Suprapubic skin (tissue), 4 donors: ENCODE results near the gene POLD3. TPM values are rescaled to one million over a fixed set of nuclear protein-coding genes. Genes with fewer than 3 reads are reported as not detected.
"Not testable (repeated sequence)": the region's sequence is repeated elsewhere in the genome, so short reads cannot be mapped to it uniquely, and the experiment has no call there.

Experiments used
- DNase-seq, 2 donors: peaks; one replicate each; pipeline ENCODE4 v3.0.0-alpha.2; 2019; ENCODE audit warnings: low spot score in 2 of 2
- H3K27ac ChIP-seq: fragments of 200-600 bp; sonication (generic); one replicate; pipeline ENCODE4 v1.5.1; 2019
- H3K27me3 ChIP-seq: fragments of 200-600 bp; sonication (generic); one replicate; pipeline ENCODE4 v1.5.1; 2019
- H3K36me3 ChIP-seq: fragments of 200-600 bp; sonication (generic); one replicate; pipeline ENCODE4 v1.5.1; 2019
- H3K4me1 ChIP-seq: fragments of 200-600 bp; sonication (generic); one replicate; pipeline ENCODE4 v1.5.1; 2019
- H3K4me3 ChIP-seq: fragments of 200-600 bp; sonication (generic); one replicate; pipeline ENCODE4 v1.5.1; 2019; ENCODE audit warnings: mild to moderate bottlenecking
- H3K9me3 ChIP-seq: fragments of 200-600 bp; sonication (generic); one replicate; pipeline ENCODE4 v1.5.1; 2019
- CTCF ChIP-seq, 2 donors: fragments of 200-600 bp in 1 of 2; fragments of 450-650 bp in 1 of 2; sonication (generic) in 1 of 2; IDR thresholded peaks; one replicate each; pipeline ENCODE4 v1.5.1; 2016 to 2019; ENCODE audit warnings: antibody characterized with exemption in 2 of 2, mild to moderate bottlenecking in 1 of 2, moderate library complexity in 1 of 2
- EP300 ChIP-seq: sonication (generic); formaldehyde crosslinking; IDR thresholded peaks from one replicate; pipeline ENCODE4 v1.6.1; 2017; ENCODE audit warnings: antibody characterized with exemption
- POLR2A ChIP-seq, 2 donors: fragments of 450-650 bp; IDR thresholded peaks; one replicate each; pipeline ENCODE4 v1.6.1; 2017; ENCODE audit warnings: antibody characterized with exemption in 2 of 2, mild to moderate bottlenecking in 2 of 2, moderate library complexity in 2 of 2
- POLR2AphosphoS5 ChIP-seq, 3 donors: sonication (generic); formaldehyde crosslinking; IDR thresholded peaks; one replicate each; pipeline ENCODE4 v1.6.1; 2017; ENCODE audit warnings: antibody characterized with exemption in 3 of 3
- WGBS: methylation state at CpG from one replicate; pipeline ENCODE4 v1.1.5; 2018; 5-methylcytosine and 5-hydroxymethylcytosine counted together
- total RNA-seq, 4 donors: library from RNA; depleted of rRNA; stranded (reverse); fragments of >200 nt; gene quantifications; one replicate each; pipeline ENCODE4 v1.1.0, GENCODE V29; 2016

The POLD3 gene
- total RNA-seq, 4 donors from 2014 or later, result 10.9 to 26.6 (median 14.7) TPM

GRCh38 chr11:74577181-74577580, 15.2 kb upstream of the POLD3 start:
- H3K4me1 ChIP-seq, result no peaks in the 10 kb centered on the region
- H3K36me3 ChIP-seq, result no peaks in the 10 kb centered on the region
- no peaks in the 10 kb centered on the region for H3K27me3 ChIP-seq
- no peaks in the 10 kb centered on the region for H3K9me3 ChIP-seq
- WGBS, result 80% methylated on average over 4 of the region's 4 CpGs
- DNase-seq, result no peak
- H3K27ac ChIP-seq, result no peak overlapping the region
- no peak overlapping the region for H3K4me3 ChIP-seq
- TF ChIP-seq CTCF (IDR thresholded peaks at IDR 0.05) (no peak), POLR2AphosphoS5 (IDR thresholded peaks at IDR 0.05) (no peak), POLR2A (IDR thresholded peaks at IDR 0.05) (no peak)

GRCh38 chr11:74577624-74578396, 14.6 kb upstream of the POLD3 start:
- H3K36me3 ChIP-seq, result no peaks in the 10 kb centered on the region
- H3K4me1 ChIP-seq, result no peaks in the 10 kb centered on the region
- H3K27ac ChIP-seq, result no peak overlapping the region
- TF ChIP-seq POLR2A (IDR thresholded peaks at IDR 0.05) (no peak), EP300 (no peak), CTCF (IDR thresholded peaks at IDR 0.05) (no peak), POLR2AphosphoS5 (IDR thresholded peaks at IDR 0.05) (no peak)
- H3K9me3 ChIP-seq, result no peaks in the 10 kb centered on the region
- WGBS, result 67% methylated on average over 6 of the region's 6 CpGs
- no peak overlapping the region for H3K4me3 ChIP-seq
- no peaks in the 10 kb centered on the region for H3K27me3 ChIP-seq
- DNase-seq, result no peak

GRCh38 chr11:74579577-74580270, 12.7 kb upstream of the POLD3 start:
- H3K9me3 ChIP-seq, result no peaks in the 10 kb centered on the region
- no peak overlapping the region for H3K4me3 ChIP-seq
- no peak overlapping the region for H3K27ac ChIP-seq
- TF ChIP-seq CTCF (IDR thresholded peaks at IDR 0.05) (no peak), POLR2AphosphoS5 (IDR thresholded peaks at IDR 0.05) (no peak), POLR2A (IDR thresholded peaks at IDR 0.05) (no peak), EP300 (no peak)
- no peak for DNase-seq
- no peaks in the 10 kb centered on the region for H3K27me3 ChIP-seq
- WGBS, result 86% methylated on average over 6 of the region's 6 CpGs
- no peaks in the 10 kb centered on the region for H3K36me3 ChIP-seq
- no peaks in the 10 kb centered on the region for H3K4me1 ChIP-seq

- Histone ChIP-seq H3K4me1 (no peaks in the 10 kb centered on the region), H3K36me3 (no peaks in the 10 kb centered on the region), H3K27ac (no peak overlapping the region), H3K4me3 (no peak overlapping the region), H3K9me3 (no peaks in the 10 kb centered on the region), H3K27me3 (no peaks in the 10 kb centered on the region)
- DNase-seq, result no peak
- TF ChIP-seq POLR2A (IDR thresholded peaks at IDR 0.05), result no peak
- TF ChIP-seq POLR2AphosphoS5 (IDR thresholded peaks at IDR 0.05), result no peak
- no peak for TF ChIP-seq CTCF (IDR thresholded peaks at IDR 0.05)
- TF ChIP-seq EP300, result no peak
- over 99% methylated on average over 4 of the region's 4 CpGs for WGBS
Measured at GRCh38 chr11:74581954-74582547, 10.3 kb upstream of the POLD3 start.

- 84% methylated on average over 3 of the region's 3 CpGs for WGBS
- Histone ChIP-seq H3K4me1 (no peaks in the 10 kb centered on the region), H3K27me3 (no peaks in the 10 kb centered on the region), H3K27ac (no peak overlapping the region), H3K9me3 (no peaks in the 10 kb centered on the region), H3K36me3 (no peaks in the 10 kb centered on the region), H3K4me3 (no peak overlapping the region)
- no peak for DNase-seq
- TF ChIP-seq CTCF (IDR thresholded peaks at IDR 0.05), result no peak
- TF ChIP-seq POLR2A (IDR thresholded peaks at IDR 0.05), result no peak
- TF ChIP-seq EP300, result no peak
- TF ChIP-seq POLR2AphosphoS5 (IDR thresholded peaks at IDR 0.05), result no peak
Measured at GRCh38 chr11:74583024-74583624, 9.3 kb upstream of the POLD3 start.

GRCh38 chr11:74590492-74590891, 1.9 kb upstream of the POLD3 start:
- 91% methylated on average over 7 of the region's 7 CpGs for WGBS
- not testable (repeated sequence) for H3K27me3 ChIP-seq, H3K36me3 ChIP-seq, H3K9me3 ChIP-seq, H3K27ac ChIP-seq, DNase-seq, H3K4me3 ChIP-seq
- H3K4me1 ChIP-seq, result peaks cover 19% of the 10 kb centered on the region
